Testis (tissue), 3 donors: ENCODE measurements around the gene RNF220. TPM values are rescaled to one million over a fixed set of nuclear protein-coding genes. Genes with fewer than 3 reads are reported as not detected.

ENCODE experiments used
- DNase-seq: peaks from one replicate; pipeline ENCODE4 v3.0.0-alpha.2; 2019
- H3K27ac ChIP-seq, 2 donors: fragments of 200-600 bp; sonication (generic); one replicate each; pipeline ENCODE4 v1.5.1; 2019
- H3K27me3 ChIP-seq: fragments of 200-600 bp; sonication (generic); one replicate; pipeline ENCODE4 v1.5.1; 2019
- H3K36me3 ChIP-seq: fragments of 200-600 bp; sonication (generic); one replicate; pipeline ENCODE4 v1.5.1; 2017; ENCODE audit warnings: low read depth; ENCODE audit errors: missing control alignments
- H3K4me1 ChIP-seq: fragments of 200-600 bp; sonication (generic); one replicate; pipeline ENCODE4 v1.5.1; 2019
- H3K4me3 ChIP-seq, 2 donors: fragments of 200-600 bp; sonication (generic); one replicate each; pipeline ENCODE4 v1.5.1; 2017 to 2019
- H3K9me3 ChIP-seq: fragments of 200-600 bp; sonication (generic); one replicate; pipeline ENCODE4 v1.5.1; 2017
- POLR2A ChIP-seq: fragments of 450-650 bp; IDR thresholded peaks from one replicate; pipeline ENCODE4 v1.6.1; 2017; ENCODE audit warnings: antibody characterized with exemption, mild to moderate bottlenecking, moderate library complexity
- WGBS, 2 donors: methylation state at CpG; one replicate each; pipeline ENCODE4 v1.1.5; 2018; 5-methylcytosine and 5-hydroxymethylcytosine counted together
- intact Hi-C: fragments of 100-400 bp; cut with DNase I; formaldehyde crosslinking; loops from one replicate; pipeline ENCODE4 v1.15.1; 2023; ENCODE audit warnings: low total_unique reads
- polyA plus RNA-seq: library from polyadenylated mRNA; stranded (reverse); fragments of 350-450 nt; fragmentation: Illumina TruSeq; extraction: RNeasy Lipid Tissue Mini Kit (QIAGEN cat#74804); gene quantifications from one replicate; pipeline ENCODE4 v1.2.3, GENCODE V29; 2014; ENCODE audit warnings: low read depth, low replicate concordance; ENCODE audit not compliant: insufficient read depth
- total RNA-seq, 2 donors: library from RNA; depleted of rRNA; stranded (reverse); fragments of >200 nt; gene quantifications; one replicate each; pipeline ENCODE4 v1.2.3, GENCODE V29; 2016
- TF ChIP-seq, protein P1 (sequence below), 3 experiments: fragments of 450-650 bp in 2 of 3; fragments of 200-600 bp in 1 of 3; sonication (generic) in 1 of 3; IDR thresholded peaks; one replicate each; pipeline ENCODE4 v1.5.1; 2016 to 2019; ENCODE audit warnings: antibody characterized with exemption in 3 of 3, mild to moderate bottlenecking in 2 of 3, moderate library complexity in 1 of 3

RNF220 gene
- total and polyA plus RNA-seq, 3 donors from 2014 or later = 99.3 to 148 (median 126) TPM

GRCh38 chr1:44592208-44593145, 187.4 kb downstream of the RNF220 start:
- Histone ChIP-seq H3K4me1 (no peaks in the 10 kb centered on the region), H3K27me3 (no peaks in the 10 kb centered on the region), H3K9me3 (no peaks in the 10 kb centered on the region), H3K27ac (no peak overlapping the region), H3K36me3 (no peaks in the 10 kb centered on the region), H3K4me3 (no peak overlapping the region)
- WGBS, 2 donors = 82 to 94% methylated on average over 10 to 12 of the region's 12 CpGs
- no peak for DNase-seq
- intact Hi-C loops = loop anchor here (10.0 kb wide), 1 partner anchor 218 kb away; no protein-coding TSS in a partner anchor
- TF ChIP-seq POLR2A = no peak
- TF ChIP-seq, protein P1, sequence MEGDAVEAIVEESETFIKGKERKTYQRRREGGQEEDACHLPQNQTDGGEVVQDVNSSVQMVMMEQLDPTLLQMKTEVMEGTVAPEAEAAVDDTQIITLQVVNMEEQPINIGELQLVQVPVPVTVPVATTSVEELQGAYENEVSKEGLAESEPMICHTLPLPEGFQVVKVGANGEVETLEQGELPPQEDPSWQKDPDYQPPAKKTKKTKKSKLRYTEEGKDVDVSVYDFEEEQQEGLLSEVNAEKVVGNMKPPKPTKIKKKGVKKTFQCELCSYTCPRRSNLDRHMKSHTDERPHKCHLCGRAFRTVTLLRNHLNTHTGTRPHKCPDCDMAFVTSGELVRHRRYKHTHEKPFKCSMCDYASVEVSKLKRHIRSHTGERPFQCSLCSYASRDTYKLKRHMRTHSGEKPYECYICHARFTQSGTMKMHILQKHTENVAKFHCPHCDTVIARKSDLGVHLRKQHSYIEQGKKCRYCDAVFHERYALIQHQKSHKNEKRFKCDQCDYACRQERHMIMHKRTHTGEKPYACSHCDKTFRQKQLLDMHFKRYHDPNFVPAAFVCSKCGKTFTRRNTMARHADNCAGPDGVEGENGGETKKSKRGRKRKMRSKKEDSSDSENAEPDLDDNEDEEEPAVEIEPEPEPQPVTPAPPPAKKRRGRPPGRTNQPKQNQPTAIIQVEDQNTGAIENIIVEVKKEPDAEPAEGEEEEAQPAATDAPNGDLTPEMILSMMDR (IDR thresholded peaks at IDR 0.05) = no peak

- intact Hi-C loops = loop anchor here (10.0 kb wide), 1 partner anchor 220 kb away; no protein-coding TSS in a partner anchor
- DNase-seq = no peak
- Histone ChIP-seq H3K4me1 (no peaks in the 10 kb centered on the region), H3K9me3 (no peaks in the 10 kb centered on the region), H3K4me3 (no peak overlapping the region), H3K36me3 (no peaks in the 10 kb centered on the region), H3K27ac (no peak overlapping the region), H3K27me3 (no peaks in the 10 kb centered on the region)
- TF ChIP-seq, protein P1 (IDR thresholded peaks at IDR 0.05) = no peak
- no peak for TF ChIP-seq POLR2A
- WGBS, 2 donors = 47 to 64% methylated on average over 6 of the region's 6 CpGs
Observed at GRCh38 chr1:44594353-44594752, 189.3 kb downstream of the RNF220 start.

DNA sequence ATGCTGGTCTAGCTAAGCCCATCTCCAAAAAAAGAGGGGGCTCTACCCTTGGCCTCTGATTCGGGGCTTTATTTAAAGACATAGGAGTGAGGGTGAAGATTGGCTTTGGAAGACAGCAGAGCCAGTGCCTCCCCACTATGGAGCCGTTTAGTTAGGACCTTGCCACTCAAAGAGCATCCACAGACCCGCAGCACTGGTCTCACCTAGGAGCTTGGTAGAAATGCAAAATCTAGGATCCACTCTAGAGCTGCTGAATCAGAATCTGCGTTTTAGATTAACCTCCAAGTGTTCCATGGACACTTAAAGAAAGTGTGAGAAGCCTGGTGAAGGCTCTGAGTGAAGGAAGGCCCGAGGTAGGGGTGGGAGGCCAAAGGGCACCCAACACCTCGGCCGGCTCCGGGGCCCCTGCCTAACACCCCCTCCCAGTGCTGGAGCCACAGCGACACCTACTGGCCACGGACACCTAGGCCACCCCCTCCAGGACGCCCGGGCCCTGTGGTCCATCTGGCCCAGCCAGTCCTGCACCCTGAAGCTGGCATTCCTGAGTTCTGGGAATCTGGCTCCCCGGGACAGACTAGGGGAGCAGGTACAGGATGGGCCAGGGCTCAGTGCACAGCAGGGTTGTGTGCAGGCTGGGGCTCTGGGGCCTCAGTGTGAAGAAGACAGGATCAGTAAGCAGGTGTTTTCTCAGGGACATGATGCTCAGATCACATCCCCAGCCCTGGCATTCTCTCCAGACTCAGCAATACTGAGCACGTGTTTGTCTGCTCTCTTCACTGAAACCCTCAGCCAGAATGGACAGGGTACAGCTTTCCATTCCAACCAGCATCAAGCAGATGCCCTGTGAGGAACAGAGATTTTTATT, 190.0 kb downstream of the RNF220 start:
- H3K36me3 ChIP-seq = no peaks in the 10 kb centered on the region
- H3K27ac ChIP-seq = no peak overlapping the region
- peak; percentile 77 for DNase-seq
- no peaks in the 10 kb centered on the region for H3K4me1 ChIP-seq
- H3K9me3 ChIP-seq = no peaks in the 10 kb centered on the region
- TF ChIP-seq POLR2A = no peak
- TF ChIP-seq, protein P1 (IDR thresholded peaks at IDR 0.05) = peak; percentile 72 to 87 (median 74)
- intact Hi-C loops = loop anchor here (10.0 kb wide), 1 partner anchor 220 kb away; no protein-coding TSS in a partner anchor
- no peak overlapping the region for H3K4me3 ChIP-seq
- H3K27me3 ChIP-seq = no peaks in the 10 kb centered on the region
- 41 to 49% methylated on average over 10 to 14 of the region's 14 CpGs for WGBS, 2 donors

DNA sequence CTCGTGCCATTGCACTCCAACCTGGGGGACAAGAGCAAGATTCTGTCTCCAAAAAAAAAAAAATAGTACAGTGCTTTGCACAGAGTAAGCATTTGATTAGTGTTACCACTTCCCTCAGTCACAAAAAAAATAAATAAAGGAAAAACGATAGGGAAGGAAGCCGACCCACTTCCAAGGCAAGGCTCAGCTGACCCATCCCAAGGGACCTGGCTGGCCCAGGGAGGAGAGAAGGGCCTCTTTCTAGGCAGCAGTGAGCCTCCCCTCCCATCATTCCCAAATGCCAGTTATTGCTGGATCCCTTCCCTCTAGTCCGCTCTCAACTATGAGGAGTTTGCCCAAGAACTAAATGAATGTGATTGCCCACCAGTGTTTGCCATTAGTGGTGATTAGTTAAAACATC, 191.5 kb downstream of the RNF220 start:
- WGBS, 2 donors = 54 to 58% methylated on average over 4 of the region's 4 CpGs
- TF ChIP-seq, protein P1 (IDR thresholded peaks at IDR 0.05) = no peak
- TF ChIP-seq POLR2A = no peak
- Histone ChIP-seq H3K27me3 (no peaks in the 10 kb centered on the region), H3K9me3 (no peaks in the 10 kb centered on the region), H3K4me3 (no peak overlapping the region), H3K4me1 (no peaks in the 10 kb centered on the region), H3K36me3 (no peaks in the 10 kb centered on the region), H3K27ac (no peak overlapping the region)
- intact Hi-C loops = loop anchor here (10.0 kb wide), 1 partner anchor 222 kb away; no protein-coding TSS in a partner anchor
- DNase-seq = no peak
